GM12878 (cell line): ENCODE results near the gene DFFB.

Source experiments
- POLR2A ChIP-seq: IDR thresholded peaks from 2 replicates; pipeline ENCODE4 v1.6.1; 2011; ENCODE audit warnings: low read depth, mild to moderate bottlenecking, low read length
- POLR2AphosphoS5 ChIP-seq: IDR thresholded peaks from 2 replicates; pipeline ENCODE4 v1.6.1; 2011; ENCODE audit warnings: mild to moderate bottlenecking, low read length, inconsistent platforms
- RAD21 ChIP-seq: IDR thresholded peaks from 2 replicates; pipeline ENCODE4 v1.6.1; 2011; ENCODE audit warnings: mild to moderate bottlenecking, low read depth, low read length, moderate library complexity; ENCODE audit not compliant: insufficient read depth
- RUNX3 ChIP-seq: IDR thresholded peaks from 2 replicates; pipeline ENCODE4 v1.6.1; 2012; ENCODE audit warnings: low read length, inconsistent platforms
- TCF7 ChIP-seq: IDR thresholded peaks from 2 replicates; pipeline ENCODE4 v1.6.1; 2014; ENCODE audit warnings: antibody characterized with exemption, borderline replicate concordance
- TF ChIP-seq, protein P1 (sequence below), 3 experiments: IDR thresholded peaks in 2 of 3; conservative IDR thresholded peaks in 1 of 3; 2 replicates each; pipeline ENCODE4 v1.5.1; 2011; ENCODE audit warnings: low read depth in 3 of 3, low read length in 3 of 3, mild to moderate bottlenecking in 3 of 3, control low read depth in 2 of 3, moderate library complexity in 2 of 3, inconsistent platforms in 1 of 3, mixed read lengths in 1 of 3; ENCODE audit not compliant: control insufficient read depth in 2 of 3, insufficient read depth in 1 of 3; ENCODE audit errors: extremely low read depth in 1 of 3
- TF ChIP-seq, protein P2 (sequence below): IDR thresholded peaks from 2 replicates; pipeline ENCODE4 v1.6.1; 2011; ENCODE audit warnings: low read depth, mild to moderate bottlenecking, low read length, moderate library complexity, borderline replicate concordance; ENCODE audit errors: extremely low read depth
- TF ChIP-seq, protein P3 (sequence below): fragments of 450-650 bp; formaldehyde crosslinking; IDR thresholded peaks from 2 replicates; pipeline ENCODE4 v1.4.0; 2020; ENCODE audit warnings: mild to moderate bottlenecking, moderate library complexity
- TF ChIP-seq, protein P4 (sequence below): IDR thresholded peaks from 2 replicates; pipeline ENCODE4 v1.6.1; 2012; ENCODE audit warnings: low read length, inconsistent platforms

DNA sequence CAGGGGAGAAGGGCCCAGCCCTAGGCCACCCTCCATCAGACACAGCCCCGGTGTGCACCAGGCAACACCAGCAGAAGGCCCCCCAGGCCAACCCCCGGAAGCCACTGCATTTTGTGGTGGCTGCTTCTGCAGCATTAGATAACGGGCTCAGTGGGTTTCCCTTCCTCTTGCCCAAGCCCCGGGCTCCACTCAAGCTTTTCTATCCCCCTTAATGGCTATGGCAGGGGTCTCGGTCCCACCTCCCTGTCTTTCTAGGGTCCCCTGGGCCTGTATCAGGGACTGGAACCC lies 23.9 kb downstream of the DFFB start:
- TF ChIP-seq, protein P1, sequence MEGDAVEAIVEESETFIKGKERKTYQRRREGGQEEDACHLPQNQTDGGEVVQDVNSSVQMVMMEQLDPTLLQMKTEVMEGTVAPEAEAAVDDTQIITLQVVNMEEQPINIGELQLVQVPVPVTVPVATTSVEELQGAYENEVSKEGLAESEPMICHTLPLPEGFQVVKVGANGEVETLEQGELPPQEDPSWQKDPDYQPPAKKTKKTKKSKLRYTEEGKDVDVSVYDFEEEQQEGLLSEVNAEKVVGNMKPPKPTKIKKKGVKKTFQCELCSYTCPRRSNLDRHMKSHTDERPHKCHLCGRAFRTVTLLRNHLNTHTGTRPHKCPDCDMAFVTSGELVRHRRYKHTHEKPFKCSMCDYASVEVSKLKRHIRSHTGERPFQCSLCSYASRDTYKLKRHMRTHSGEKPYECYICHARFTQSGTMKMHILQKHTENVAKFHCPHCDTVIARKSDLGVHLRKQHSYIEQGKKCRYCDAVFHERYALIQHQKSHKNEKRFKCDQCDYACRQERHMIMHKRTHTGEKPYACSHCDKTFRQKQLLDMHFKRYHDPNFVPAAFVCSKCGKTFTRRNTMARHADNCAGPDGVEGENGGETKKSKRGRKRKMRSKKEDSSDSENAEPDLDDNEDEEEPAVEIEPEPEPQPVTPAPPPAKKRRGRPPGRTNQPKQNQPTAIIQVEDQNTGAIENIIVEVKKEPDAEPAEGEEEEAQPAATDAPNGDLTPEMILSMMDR (IDR thresholded peaks at IDR 0.05 in 2 of 3, conservative IDR thresholded peaks at IDR 0.05 in 1 of 3; ENCODE audit: control insufficient read depth in 2 of 3, extremely low read depth in 1 of 3, insufficient read depth in 1 of 3, low read depth in 3 of 3, low read length in 3 of 3): no peak
- TF ChIP-seq POLR2AphosphoS5 (no peak), POLR2A (no peak), TCF7 (no peak), RAD21 (no peak), RUNX3 (no peak)
- TF ChIP-seq, protein P2, sequence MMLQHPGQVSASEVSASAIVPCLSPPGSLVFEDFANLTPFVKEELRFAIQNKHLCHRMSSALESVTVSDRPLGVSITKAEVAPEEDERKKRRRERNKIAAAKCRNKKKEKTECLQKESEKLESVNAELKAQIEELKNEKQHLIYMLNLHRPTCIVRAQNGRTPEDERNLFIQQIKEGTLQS: no peak
- TF ChIP-seq, protein P3, sequence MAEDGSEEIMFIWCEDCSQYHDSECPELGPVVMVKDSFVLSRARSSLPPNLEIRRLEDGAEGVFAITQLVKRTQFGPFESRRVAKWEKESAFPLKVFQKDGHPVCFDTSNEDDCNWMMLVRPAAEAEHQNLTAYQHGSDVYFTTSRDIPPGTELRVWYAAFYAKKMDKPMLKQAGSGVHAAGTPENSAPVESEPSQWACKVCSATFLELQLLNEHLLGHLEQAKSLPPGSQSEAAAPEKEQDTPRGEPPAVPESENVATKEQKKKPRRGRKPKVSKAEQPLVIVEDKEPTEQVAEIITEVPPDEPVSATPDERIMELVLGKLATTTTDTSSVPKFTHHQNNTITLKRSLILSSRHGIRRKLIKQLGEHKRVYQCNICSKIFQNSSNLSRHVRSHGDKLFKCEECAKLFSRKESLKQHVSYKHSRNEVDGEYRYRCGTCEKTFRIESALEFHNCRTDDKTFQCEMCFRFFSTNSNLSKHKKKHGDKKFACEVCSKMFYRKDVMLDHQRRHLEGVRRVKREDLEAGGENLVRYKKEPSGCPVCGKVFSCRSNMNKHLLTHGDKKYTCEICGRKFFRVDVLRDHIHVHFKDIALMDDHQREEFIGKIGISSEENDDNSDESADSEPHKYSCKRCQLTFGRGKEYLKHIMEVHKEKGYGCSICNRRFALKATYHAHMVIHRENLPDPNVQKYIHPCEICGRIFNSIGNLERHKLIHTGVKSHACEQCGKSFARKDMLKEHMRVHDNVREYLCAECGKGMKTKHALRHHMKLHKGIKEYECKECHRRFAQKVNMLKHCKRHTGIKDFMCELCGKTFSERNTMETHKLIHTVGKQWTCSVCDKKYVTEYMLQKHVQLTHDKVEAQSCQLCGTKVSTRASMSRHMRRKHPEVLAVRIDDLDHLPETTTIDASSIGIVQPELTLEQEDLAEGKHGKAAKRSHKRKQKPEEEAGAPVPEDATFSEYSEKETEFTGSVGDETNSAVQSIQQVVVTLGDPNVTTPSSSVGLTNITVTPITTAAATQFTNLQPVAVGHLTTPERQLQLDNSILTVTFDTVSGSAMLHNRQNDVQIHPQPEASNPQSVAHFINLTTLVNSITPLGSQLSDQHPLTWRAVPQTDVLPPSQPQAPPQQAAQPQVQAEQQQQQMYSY (CRISPR knock-in tag): no peak
- TF ChIP-seq, protein P4, sequence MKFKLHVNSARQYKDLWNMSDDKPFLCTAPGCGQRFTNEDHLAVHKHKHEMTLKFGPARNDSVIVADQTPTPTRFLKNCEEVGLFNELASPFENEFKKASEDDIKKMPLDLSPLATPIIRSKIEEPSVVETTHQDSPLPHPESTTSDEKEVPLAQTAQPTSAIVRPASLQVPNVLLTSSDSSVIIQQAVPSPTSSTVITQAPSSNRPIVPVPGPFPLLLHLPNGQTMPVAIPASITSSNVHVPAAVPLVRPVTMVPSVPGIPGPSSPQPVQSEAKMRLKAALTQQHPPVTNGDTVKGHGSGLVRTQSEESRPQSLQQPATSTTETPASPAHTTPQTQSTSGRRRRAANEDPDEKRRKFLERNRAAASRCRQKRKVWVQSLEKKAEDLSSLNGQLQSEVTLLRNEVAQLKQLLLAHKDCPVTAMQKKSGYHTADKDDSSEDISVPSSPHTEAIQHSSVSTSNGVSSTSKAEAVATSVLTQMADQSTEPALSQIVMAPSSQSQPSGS: no peak
